Body of pancreas (tissue), 4 donors: ENCODE results near the gene THADA. TPM values are rescaled to one million over a fixed set of nuclear protein-coding genes. Genes with fewer than 3 reads are reported as not detected.

Source experiments
- ATAC-seq: fragments of 150-250 bp; one replicate; pipeline ENCODE4 v1.9.1; 2016
- DNase-seq, 4 donors: peaks; one replicate each; pipeline ENCODE4 v3.0.0-alpha.2; 2019
- H3K27ac ChIP-seq, 4 donors: fragments of 200-600 bp; sonication (generic); 1 replicate in 3 of 4; 2 replicates in 1 of 4; pipeline versions ENCODE4 v1.5.1 to v1.6.1; 2016 to 2019; ENCODE audit warnings: mild to moderate bottlenecking in 1 of 4, mixed read lengths in 1 of 4, moderate library complexity in 1 of 4
- H3K27me3 ChIP-seq, 2 donors: fragments of 200-600 bp; sonication (generic); one replicate each; pipeline ENCODE4 v1.6.0; 2016; ENCODE audit warnings: mild to moderate bottlenecking in 1 of 2
- H3K36me3 ChIP-seq, 2 donors: fragments of 200-600 bp; sonication (generic); replicated peaks in 1 of 2; 2 replicates each; pipeline ENCODE4 v1.5.1; 2016; ENCODE audit warnings: low read depth in 2 of 2; ENCODE audit not compliant: insufficient read depth in 1 of 2
- H3K4me1 ChIP-seq: fragments of 200-600 bp; sonication (generic); one replicate; pipeline ENCODE4 v1.6.0; 2016
- H3K4me3 ChIP-seq, 2 donors: fragments of 200-600 bp; sonication (generic); 1 replicate in 1 of 2; 2 replicates in 1 of 2; pipeline ENCODE4 v1.5.1; 2016 to 2019
- H3K9me3 ChIP-seq, 3 donors: fragments of 200-600 bp; sonication (generic); 1 replicate in 2 of 3; 2 replicates in 1 of 3; pipeline ENCODE4 v1.5.1; 2016
- POLR2A ChIP-seq, 3 donors: fragments of 450-650 bp; IDR thresholded peaks; one replicate each; pipeline ENCODE4 v1.6.1; 2016; ENCODE audit warnings: antibody characterized with exemption in 3 of 3, mild to moderate bottlenecking in 2 of 3
- WGBS, 2 donors: methylation state at CpG; one replicate each; pipeline ENCODE4 v1.1.5; 2017; 5-methylcytosine and 5-hydroxymethylcytosine counted together
- intact Hi-C: fragments of 100-400 bp; cut with DNase I; formaldehyde crosslinking; loops from one replicate; pipeline ENCODE4 v1.15.1; 2023
- total RNA-seq, 2 donors: library from RNA; depleted of rRNA; stranded (reverse); fragments of >200 nt; gene quantifications; one replicate each; pipeline ENCODE4 v1.1.0, GENCODE V29; 2016
- TF ChIP-seq, protein P1 (sequence below), 7 experiments: fragments of 450-650 bp in 4 of 7; fragments of 200-600 bp in 3 of 7; sonication (generic) in 3 of 7; IDR thresholded peaks; one replicate each; pipeline ENCODE4 v1.5.1; 2016 to 2019; ENCODE audit warnings: antibody characterized with exemption in 7 of 7

THADA gene
- total RNA-seq, 2 donors from 2014 or later = 27.5 to 41.9 TPM

DNA sequence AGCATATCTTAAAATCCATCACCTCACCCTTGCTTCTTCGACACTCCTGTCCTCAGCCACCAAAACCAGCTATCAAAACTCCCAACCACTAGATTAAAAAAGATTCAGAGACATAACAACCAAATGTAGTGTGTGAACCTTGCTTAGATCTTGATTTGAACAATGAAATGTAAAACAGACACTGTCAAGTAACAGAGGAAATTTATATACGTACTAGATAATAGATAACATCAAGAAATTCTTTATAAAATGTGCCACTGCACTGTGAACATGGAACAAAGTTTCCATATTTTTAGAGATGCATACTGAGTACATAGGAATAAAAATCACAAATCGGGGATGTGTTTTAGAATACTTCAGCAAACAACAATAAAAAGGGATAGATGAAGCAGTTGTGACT lies 86.0 kb downstream of the THADA start:
- Histone ChIP-seq H3K4me3 (no peak overlapping the region), H3K36me3 (no peaks in the 10 kb centered on the region), H3K4me1 (peaks cover 8% of the 10 kb centered on the region), H3K27ac (no peak overlapping the region), H3K27me3 (no peaks in the 10 kb centered on the region), H3K9me3 (no peaks in the 10 kb centered on the region)
- no peak for TF ChIP-seq POLR2A (IDR thresholded peaks at IDR 0.05)
- TF ChIP-seq, protein P1, sequence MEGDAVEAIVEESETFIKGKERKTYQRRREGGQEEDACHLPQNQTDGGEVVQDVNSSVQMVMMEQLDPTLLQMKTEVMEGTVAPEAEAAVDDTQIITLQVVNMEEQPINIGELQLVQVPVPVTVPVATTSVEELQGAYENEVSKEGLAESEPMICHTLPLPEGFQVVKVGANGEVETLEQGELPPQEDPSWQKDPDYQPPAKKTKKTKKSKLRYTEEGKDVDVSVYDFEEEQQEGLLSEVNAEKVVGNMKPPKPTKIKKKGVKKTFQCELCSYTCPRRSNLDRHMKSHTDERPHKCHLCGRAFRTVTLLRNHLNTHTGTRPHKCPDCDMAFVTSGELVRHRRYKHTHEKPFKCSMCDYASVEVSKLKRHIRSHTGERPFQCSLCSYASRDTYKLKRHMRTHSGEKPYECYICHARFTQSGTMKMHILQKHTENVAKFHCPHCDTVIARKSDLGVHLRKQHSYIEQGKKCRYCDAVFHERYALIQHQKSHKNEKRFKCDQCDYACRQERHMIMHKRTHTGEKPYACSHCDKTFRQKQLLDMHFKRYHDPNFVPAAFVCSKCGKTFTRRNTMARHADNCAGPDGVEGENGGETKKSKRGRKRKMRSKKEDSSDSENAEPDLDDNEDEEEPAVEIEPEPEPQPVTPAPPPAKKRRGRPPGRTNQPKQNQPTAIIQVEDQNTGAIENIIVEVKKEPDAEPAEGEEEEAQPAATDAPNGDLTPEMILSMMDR (IDR thresholded peaks at IDR 0.05) = no peak
- intact Hi-C loops = no loop called here
- WGBS, 2 donors = 63 to 88% methylated on average over 3 of the region's 3 CpGs
- no peak for DNase-seq
- ATAC-seq = no peak

DNA sequence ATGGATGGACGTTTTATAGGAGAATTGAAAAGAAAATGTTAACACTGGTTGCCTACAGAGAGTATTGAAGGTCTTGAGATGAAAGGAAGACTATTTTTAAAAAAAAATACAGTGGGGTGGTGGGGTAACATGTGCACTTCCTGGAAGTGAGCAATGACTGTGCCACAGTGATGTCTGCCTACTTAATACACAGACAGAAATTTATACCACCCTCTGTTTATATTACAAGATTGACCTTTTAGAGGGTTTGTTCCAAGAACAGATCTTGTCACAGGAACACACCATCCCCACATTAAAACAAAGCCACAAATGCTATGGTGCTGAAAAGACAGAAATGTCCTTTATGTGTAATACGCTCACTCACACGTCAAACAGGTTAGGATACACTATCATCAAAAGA lies 87.6 kb downstream of the THADA start:
- Histone ChIP-seq H3K27me3 (no peaks in the 10 kb centered on the region), H3K4me1 (peaks cover 8% of the 10 kb centered on the region), H3K4me3 (no peak overlapping the region), H3K9me3 (no peaks in the 10 kb centered on the region), H3K36me3 (peaks cover 0 to 1% of the 10 kb centered on the region in 2 donors), H3K27ac (no peak overlapping the region)
- intact Hi-C loops = no loop called here
- ATAC-seq (no peak), DNase-seq (no peak)
- 74 to 76% methylated on average over 3 of the region's 3 CpGs for WGBS, 2 donors
- no peak for TF ChIP-seq POLR2A (IDR thresholded peaks at IDR 0.05)
- TF ChIP-seq, protein P1 (IDR thresholded peaks at IDR 0.05) = no peak

DNA sequence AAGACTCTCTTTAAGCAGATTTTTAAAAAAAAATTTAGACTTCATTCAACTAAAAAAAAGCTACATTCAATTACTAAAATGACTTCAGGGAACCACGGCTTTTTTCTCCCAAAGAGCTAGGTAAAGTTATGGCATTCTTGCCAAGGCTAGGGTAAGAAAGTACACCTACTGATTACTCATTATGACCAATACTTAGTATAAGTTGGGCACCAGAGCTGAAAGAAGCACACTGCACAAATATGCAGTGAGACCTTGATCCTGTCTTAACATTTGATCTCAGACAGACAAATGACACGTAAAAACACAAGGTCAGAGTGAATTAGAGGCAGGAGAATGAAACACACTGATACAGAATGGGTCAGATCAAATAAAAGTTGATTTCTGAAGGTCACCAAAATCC lies 88.7 kb downstream of the THADA start:
- peaks cover 8% of the 10 kb centered on the region for H3K4me1 ChIP-seq
- H3K4me3 ChIP-seq = no peak overlapping the region
- H3K27ac ChIP-seq = no peak overlapping the region
- intact Hi-C loops = no loop called here
- TF ChIP-seq POLR2A (IDR thresholded peaks at IDR 0.05) = no peak
- TF ChIP-seq, protein P1 (IDR thresholded peaks at IDR 0.05) = no peak
- peaks cover 0 to 1% of the 10 kb centered on the region in 2 donors for H3K36me3 ChIP-seq
- 44% methylated on average over 2 of the region's 2 CpGs for WGBS, 2 donors
- ATAC-seq (no peak), DNase-seq (no peak)
- H3K9me3 ChIP-seq = no peaks in the 10 kb centered on the region
- no peaks in the 10 kb centered on the region for H3K27me3 ChIP-seq

DNA sequence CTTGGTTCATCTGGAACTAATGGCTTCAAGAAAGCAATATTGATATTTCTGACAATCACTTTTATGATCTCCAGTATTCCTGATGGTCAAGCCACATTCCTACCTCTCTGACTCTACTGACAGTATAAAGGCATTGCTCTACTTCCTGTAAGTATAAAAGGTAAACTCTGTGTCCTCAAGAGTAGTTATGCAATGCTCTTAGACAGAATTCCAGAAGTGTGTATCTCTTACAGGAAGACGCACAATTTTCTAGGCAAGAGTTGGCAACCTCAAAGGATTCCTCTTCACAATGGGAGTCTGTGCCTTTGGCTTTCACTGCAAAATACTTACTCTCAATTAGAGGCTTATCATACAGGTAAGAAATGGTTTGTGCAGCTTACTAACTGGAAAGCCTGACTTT lies 100.1 kb downstream of the THADA start:
- Histone ChIP-seq H3K9me3 (no peaks in the 10 kb centered on the region), H3K27ac (no peak overlapping the region), H3K4me1 (no peaks in the 10 kb centered on the region), H3K4me3 (no peak overlapping the region), H3K27me3 (no peaks in the 10 kb centered on the region), H3K36me3 (peaks cover 0 to 4% of the 10 kb centered on the region in 2 donors)
- DNase-seq = no peak
- no peak for TF ChIP-seq POLR2A (IDR thresholded peaks at IDR 0.05)
- TF ChIP-seq, protein P1 (IDR thresholded peaks at IDR 0.05) = no peak
- no peak for ATAC-seq
- intact Hi-C loops = no loop called here
- WGBS, 2 donors = 69 to 75% methylated on average over 1 of the region's 1 CpG

DNA sequence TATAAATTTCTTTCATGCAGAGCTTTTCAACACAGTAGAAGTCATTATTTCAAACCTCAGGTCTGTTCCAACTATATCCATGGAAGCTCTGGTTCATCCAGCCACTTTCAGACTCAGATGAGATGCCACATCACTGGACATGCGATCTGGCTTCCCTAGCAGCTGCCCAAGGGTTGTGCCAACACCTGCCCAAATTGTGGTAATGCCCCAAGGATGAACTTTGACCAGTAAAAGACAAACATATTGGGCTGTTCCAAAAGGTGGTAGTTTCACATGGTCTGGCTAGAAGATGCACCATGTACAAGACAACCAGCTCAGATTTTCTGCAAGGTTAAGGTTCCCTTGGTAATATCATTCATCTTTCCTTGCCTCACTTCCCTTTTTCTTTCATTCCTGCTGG lies 101.9 kb downstream of the THADA start:
- Histone ChIP-seq H3K27ac (no peak overlapping the region), H3K9me3 (no peaks in the 10 kb centered on the region), H3K4me1 (no peaks in the 10 kb centered on the region), H3K36me3 (peaks cover 0 to 4% of the 10 kb centered on the region in 2 donors), H3K4me3 (no peak overlapping the region), H3K27me3 (no peaks in the 10 kb centered on the region)
- TF ChIP-seq POLR2A (IDR thresholded peaks at IDR 0.05) = no peak
- TF ChIP-seq, protein P1 (IDR thresholded peaks at IDR 0.05) = no peak
- intact Hi-C loops = no loop called here
- ATAC-seq (no peak), DNase-seq (no peak)
- 95 to 100% methylated on average over 1 of the region's 1 CpG for WGBS, 2 donors
